GM18505 (cell line): ENCODE measurements around the gene UPF1.
"Not testable (repeated sequence)": the region's sequence is repeated elsewhere in the genome, so short reads cannot be mapped to it uniquely, and the experiment has no call there.

Experiments used
- ATAC-seq: cut with Tn5 transposase; IDR thresholded peaks from one replicate; pipeline ENCODE4 v1.9.1; 2021; ENCODE audit not compliant: unreplicated experiment
- POLR2A ChIP-seq: IDR thresholded peaks from 4 replicates; pipeline ENCODE4 v1.6.1; 2011; ENCODE audit warnings: borderline replicate concordance; ENCODE audit not compliant: insufficient read depth, insufficient read length; ENCODE audit errors: extremely low read depth

Gene UPF1

DNA sequence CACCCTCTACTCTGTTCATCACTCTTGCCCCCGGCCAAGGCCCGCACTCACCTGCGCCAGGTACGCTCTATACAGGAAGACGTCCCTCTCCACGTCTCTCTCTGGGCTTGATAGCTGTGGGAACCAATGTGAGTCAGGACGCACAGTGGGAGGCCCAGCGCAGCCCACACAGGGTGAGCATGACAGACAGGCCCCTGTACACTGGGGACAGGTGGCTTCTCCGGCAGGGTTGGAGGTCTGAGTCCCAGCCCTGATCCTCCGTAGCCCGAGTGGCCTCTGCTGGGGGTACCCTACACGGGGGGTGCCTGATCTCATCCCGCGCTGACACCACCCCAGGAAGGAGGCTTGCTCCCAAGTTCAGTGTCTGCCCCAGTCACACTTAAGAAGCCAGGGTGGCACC is 81.2 kb downstream of the UPF1 start:
- no peak for TF ChIP-seq POLR2A
- ATAC-seq = no peak

DNA sequence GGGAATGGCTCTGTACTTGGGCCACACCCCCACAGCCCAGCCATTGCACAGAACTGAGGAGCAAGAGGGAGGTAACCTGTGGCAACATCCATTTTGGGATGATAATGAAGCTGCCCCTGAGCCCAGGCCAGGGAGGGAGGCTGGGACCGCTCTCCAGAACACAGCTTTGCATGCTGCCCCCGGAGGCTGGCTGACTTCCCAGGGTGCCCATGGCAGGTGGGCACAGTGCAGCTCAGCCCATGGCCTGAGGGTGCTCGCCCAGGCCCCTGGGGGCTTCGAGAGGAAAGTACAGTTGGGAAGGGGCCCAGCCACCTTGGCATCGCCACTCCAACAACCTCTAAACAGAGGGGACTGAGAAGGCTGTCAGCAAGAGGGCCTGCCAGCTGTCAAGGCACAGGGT is 81.7 kb downstream of the UPF1 start:
- TF ChIP-seq POLR2A = no peak
- no peak for ATAC-seq

DNA sequence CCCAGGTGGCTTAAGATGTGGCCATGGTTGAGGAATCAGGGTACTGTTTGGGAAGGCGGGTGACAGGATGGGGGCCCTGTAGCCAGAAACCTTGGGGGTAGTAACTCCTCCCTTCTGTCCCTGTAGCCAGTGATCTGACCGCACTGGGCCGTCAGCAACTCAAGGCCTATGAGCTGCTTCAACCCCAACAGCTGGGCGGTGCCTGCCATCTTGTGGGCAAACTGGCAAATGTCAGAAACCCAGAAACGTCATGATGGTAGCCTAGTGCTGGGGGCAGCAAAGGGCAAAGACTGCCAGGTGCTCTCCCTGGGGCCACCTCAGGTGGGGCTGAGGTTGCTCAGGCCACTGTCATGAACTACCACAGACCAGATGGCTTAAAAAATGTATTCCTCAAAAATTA is 83.9 kb downstream of the UPF1 start:
- ATAC-seq = no peak
- no peak for TF ChIP-seq POLR2A

DNA sequence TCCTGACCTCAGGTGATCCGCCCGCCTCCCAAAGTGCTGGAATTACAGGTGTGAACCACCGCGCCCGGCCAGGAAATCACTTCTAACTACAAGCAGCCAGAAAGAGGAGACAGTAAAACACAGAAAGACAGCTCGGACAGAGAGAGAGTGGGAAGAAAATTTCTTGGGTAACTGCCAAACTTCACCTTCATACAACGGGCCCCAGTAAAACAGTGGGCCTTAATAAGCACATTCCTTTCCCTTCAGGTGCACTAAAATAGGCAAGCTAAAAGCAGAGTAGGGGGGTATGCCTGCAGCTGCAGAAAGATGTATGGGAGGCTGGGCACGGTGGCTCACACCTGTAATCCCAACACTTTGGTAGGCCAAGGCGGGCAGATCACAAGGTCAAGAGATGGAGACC is 85.8 kb downstream of the UPF1 start:
- ATAC-seq = not testable (repeated sequence)
